Psoas muscle (tissue), 8 donors: ENCODE measurements around the gene KIN. TPM values are rescaled to one million over a fixed set of nuclear protein-coding genes. Genes with fewer than 3 reads are reported as not detected.

Source experiments
- ATAC-seq, 4 donors: fragments of 200-7000 bp; cut with Tn5 transposase; one replicate each; pipeline ENCODE4 v1.9.1; 2020; ENCODE audit warnings: moderate library complexity in 3 of 4, mild to moderate bottlenecking in 2 of 4
- DNase-seq, 2 donors: peaks; one replicate each; pipeline ENCODE4 v3.0.0-alpha.2; 2020
- H3K27ac ChIP-seq: fragments of 200-600 bp; one replicate; pipeline ENCODE4 v1.8.0; 2022
- H3K27me3 ChIP-seq, 3 donors: fragments of 200-600 bp in 1 of 3; one replicate each; pipeline versions ENCODE4 v1.6.1 to v1.8.0; 2013 to 2022; ENCODE audit warnings: low read length in 2 of 3, mild to moderate bottlenecking in 2 of 3, moderate library complexity in 1 of 3; ENCODE audit not compliant: insufficient read depth in 3 of 3
- H3K36me3 ChIP-seq, 2 donors: fragments of 200-600 bp in 1 of 2; one replicate each; pipeline versions ENCODE4 v1.6.1 to v1.8.0; 2013 to 2022; ENCODE audit warnings: low read depth in 1 of 2, mild to moderate bottlenecking in 1 of 2, moderate library complexity in 1 of 2; ENCODE audit not compliant: insufficient read depth in 1 of 2
- H3K4me1 ChIP-seq: fragments of 200-600 bp; one replicate; pipeline ENCODE4 v1.8.0; 2022
- H3K4me3 ChIP-seq: fragments of 200-600 bp; one replicate; pipeline ENCODE4 v1.8.0; 2022; ENCODE audit warnings: mild to moderate bottlenecking
- H3K9me3 ChIP-seq: fragments of 200-600 bp; one replicate; pipeline ENCODE4 v1.8.0; 2022
- CTCF ChIP-seq: fragments of 200-600 bp; IDR thresholded peaks from one replicate; pipeline ENCODE4 v1.8.0; 2022; ENCODE audit warnings: antibody characterized with exemption
- WGBS, 3 donors: extraction: QIAGEN DNeasy Blood & Tissue Kit; methylation state at CpG; one replicate each; pipeline versions ENCODE4 v1.1.6 to v1.1.7; 2013; 5-methylcytosine and 5-hydroxymethylcytosine counted together
- intact Hi-C, 2 donors: fragments of 100-400 bp; cut with DNase I; formaldehyde crosslinking; loops; one replicate each; pipeline versions ENCODE4 v1.11.0 to v1.14.2; 2022
- polyA plus RNA-seq, 3 donors: library from polyadenylated mRNA; stranded (reverse); fragments of 200-250 nt; gene quantifications; one replicate each; pipeline ENCODE4 v1.2.3, GENCODE V29; 2013
- total RNA-seq, 4 donors: library from RNA; stranded (reverse); fragmentation: NEBNext Ultra II Directional in 2 of 4; extraction: Animal tissue kit (Norgen Biotek cat#: 25700) in 2 of 4; gene quantifications; one replicate each; pipeline versions ENCODE4 v1.2.1 to v1.2.4, GENCODE V29; 2021 to 2023
- donor health status: healthy with polysubstance abuse.
- donor health status: DM: no; HTN: no; CAD: no; lungs with moderate emphysema.
- donor health status: Bipolar disorder and iron deficiency.
- donor health status: healthy.
- donor health status: DM: yes; HTN: yes; CAD: no.
- donor health status: DM: no; HTN: no; CAD: no.
- donor health status: DM: no; HTN: no; CAD: no.
- donor health status: DM: yes; HTN: yes; CAD: no.

KIN gene
- total and polyA plus RNA-seq, 7 donors, result 5.5 to 11.1 (median 7.1) TPM

DNA sequence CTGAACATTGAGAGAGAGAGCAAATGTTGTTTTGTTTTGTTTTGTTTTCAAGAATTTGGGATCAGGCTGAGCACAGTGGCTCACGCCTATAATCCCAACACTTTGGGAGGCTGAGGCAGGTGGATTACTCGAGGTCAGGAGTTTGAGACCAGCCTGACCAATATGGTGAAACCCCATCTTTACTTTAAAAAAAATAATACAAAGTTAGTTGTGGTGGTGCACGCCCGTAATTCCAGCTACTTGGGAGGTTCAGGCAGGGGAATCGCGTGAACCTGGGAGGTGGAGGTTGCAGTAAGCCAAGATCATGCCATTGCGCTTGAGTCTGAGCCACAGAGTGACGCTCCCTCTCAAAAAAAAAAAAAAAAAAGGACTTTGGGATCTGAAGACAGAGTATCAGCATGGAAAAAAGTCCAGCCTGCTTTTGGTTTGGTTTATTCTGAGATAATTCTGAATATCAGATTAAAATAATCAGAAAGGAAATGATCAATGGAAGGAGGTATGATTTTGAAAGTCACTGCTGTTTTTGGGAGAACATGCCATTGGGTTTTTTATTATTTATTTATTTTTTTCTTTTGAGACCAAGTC is 86.5 kb downstream of the KIN start:
- no peak overlapping the region for H3K27ac ChIP-seq
- no peak for ATAC-seq
- 89 to 91% (median 91%) methylated on average over 8 of the region's 8 CpGs for WGBS, 3 donors
- no peaks in the 10 kb centered on the region for H3K4me1 ChIP-seq
- no peak overlapping the region for H3K4me3 ChIP-seq
- no peaks in the 10 kb centered on the region for H3K9me3 ChIP-seq
- H3K27me3 ChIP-seq, result peaks cover 1 to 23% (median 6%) of the 10 kb centered on the region in 3 donors
- no peak for TF ChIP-seq CTCF
- no peaks in the 10 kb centered on the region for H3K36me3 ChIP-seq
- DNase-seq, result no peak
- intact Hi-C loops, result loop anchor here in 1 of 2 donors (10.0 kb wide), 1 partner anchor 534 kb away; no protein-coding TSS in a partner anchor

Other genes with a start within 250 kb of the KIN start
- gene ITIH5, start 121.0 kb downstream of the KIN start, total RNA-seq, result 10 to 100 TPM in 2 of 4 donors, 1 to 10 TPM in 2; 2.9 to 13.0 (median 7.4) TPM
- 1 to 10 TPM; 1.3 to 2.3 (median 1.9) TPM for gene ITIH5, start 121.0 kb downstream of the KIN start, polyA plus RNA-seq
- gene ITIH2, start 84.7 kb downstream of the KIN start, total RNA-seq, result under 1 TPM in 1 of 4 donors, not detected in 3; 0.15 TPM
- not detected for gene ITIH2, start 84.7 kb downstream of the KIN start, polyA plus RNA-seq
- 100 to 1,000 TPM; 210 to 391 (median 334) TPM for gene ATP5F1C, start 184 bp upstream of the KIN start, total RNA-seq
- gene ATP5F1C, start 184 bp upstream of the KIN start, polyA plus RNA-seq, result 100 to 1,000 TPM; 423 to 676 (median 644) TPM
- 10 to 100 TPM; 10.0 to 14.7 (median 13.6) TPM for gene TAF3, start 30.5 kb upstream of the KIN start, total RNA-seq
- gene TAF3, start 30.5 kb upstream of the KIN start, polyA plus RNA-seq, result 10 to 100 TPM in 1 of 3 donors, 1 to 10 TPM in 2; 4.6 to 21.5 (median 7.3) TPM